ENCODE measurements around the gene HNRNPAB.

The HNRNPAB gene

GRCh38 chr5:178222292-178222691, 18.0 kb downstream of the HNRNPAB start:
- H3K14ac ChIP-seq (ENCODE audit: low read length in 2 of 2) = no peak overlapping the region
- peaks cover 45% of the 10 kb centered on the region for H3K79me1 ChIP-seq (replicated peaks; ENCODE audit: low read length, poor library complexity, severe bottlenecking)
- no peak overlapping the region for H2BK12ac ChIP-seq (ENCODE audit: low read length in 2 of 2)
- no peaks in the 10 kb centered on the region for H3K9me3 ChIP-seq (ENCODE audit: control insufficient read depth, low read length)
- peaks cover 11% of the 10 kb centered on the region for H3K4me1 ChIP-seq (ENCODE audit: control insufficient read depth, insufficient read depth, low read depth, low read length)
- peaks cover 46 to 70% of the 10 kb centered on the region in 2 experiments for H3K36me3 ChIP-seq (ENCODE audit: control insufficient read depth in 1 of 2, insufficient read depth in 2 of 2, low read depth in 1 of 2, low read length in 2 of 2)
- 99% methylated on average over 15 of the region's 15 CpGs for WGBS
- H4K8ac ChIP-seq (ENCODE audit: low read length) = no peak overlapping the region
- no peaks in the 10 kb centered on the region for H3K27me3 ChIP-seq (ENCODE audit: control insufficient read depth in 1 of 2, insufficient read depth in 1 of 2, low read length in 2 of 2)
- H2BK5ac ChIP-seq (ENCODE audit: low read depth, low read length, poor library complexity, severe bottlenecking) = no peak overlapping the region
- DNase-seq = no peak
- no peak overlapping the region for H2BK15ac ChIP-seq (ENCODE audit: low read depth, poor library complexity, severe bottlenecking)
- no peak overlapping the region for H3K4me2 ChIP-seq (ENCODE audit: low read length, poor library complexity, severe bottlenecking)
- no peak overlapping the region for H2AFZ ChIP-seq (ENCODE audit: low read depth, low read length)
- no peak overlapping the region for H3K4me3 ChIP-seq (ENCODE audit: insufficient read depth in 1 of 2, low read depth in 1 of 2, low read length in 2 of 2)
- H2BK120ac ChIP-seq (ENCODE audit: low read depth, low read length) = no peak overlapping the region
- no peak overlapping the region for H3K18ac ChIP-seq (ENCODE audit: low read depth in 1 of 2, low read length in 2 of 2)
- H3K9ac ChIP-seq (ENCODE audit: low read length) = no peak overlapping the region
- H2AK5ac ChIP-seq (ENCODE audit: low read length, severe bottlenecking) = no peak overlapping the region
- no peak overlapping the region for H3K4ac ChIP-seq (ENCODE audit: low read depth in 1 of 2, low read length in 2 of 2)
- no peak overlapping the region for H4K91ac ChIP-seq (ENCODE audit: low read length)
- H3K27ac ChIP-seq (ENCODE audit: low read length, poor library complexity, severe bottlenecking) = no peak overlapping the region
- no peak overlapping the region for H3K23ac ChIP-seq (ENCODE audit: low read length in 2 of 2)

GRCh38 chr5:178223196-178223773, 19.0 kb downstream of the HNRNPAB start:
- 97% methylated on average over 5 of the region's 5 CpGs for WGBS
- no peak overlapping the region for H3K27ac ChIP-seq (ENCODE audit: low read length, poor library complexity, severe bottlenecking)
- H3K14ac ChIP-seq (ENCODE audit: low read length in 2 of 2) = no peak overlapping the region
- H2AFZ ChIP-seq (ENCODE audit: low read depth, low read length) = no peak overlapping the region
- H3K4me1 ChIP-seq (ENCODE audit: control insufficient read depth, insufficient read depth, low read depth, low read length) = peaks cover 11% of the 10 kb centered on the region
- no peak overlapping the region for H2BK5ac ChIP-seq (ENCODE audit: low read depth, low read length, poor library complexity, severe bottlenecking)
- H2BK15ac ChIP-seq (ENCODE audit: low read depth, poor library complexity, severe bottlenecking) = no peak overlapping the region
- peaks cover 55 to 77% of the 10 kb centered on the region in 2 experiments for H3K36me3 ChIP-seq (ENCODE audit: control insufficient read depth in 1 of 2, insufficient read depth in 2 of 2, low read depth in 1 of 2, low read length in 2 of 2)
- H4K91ac ChIP-seq (ENCODE audit: low read length) = no peak overlapping the region
- no peak overlapping the region for H2BK120ac ChIP-seq (ENCODE audit: low read depth, low read length)
- no peaks in the 10 kb centered on the region for H3K27me3 ChIP-seq (ENCODE audit: control insufficient read depth in 1 of 2, insufficient read depth in 1 of 2, low read length in 2 of 2)
- no peak overlapping the region for H3K4me3 ChIP-seq (ENCODE audit: insufficient read depth in 1 of 2, low read depth in 1 of 2, low read length in 2 of 2)
- H3K9me3 ChIP-seq (ENCODE audit: control insufficient read depth, low read length) = peaks cover 4% of the 10 kb centered on the region
- no peak overlapping the region for H3K4me2 ChIP-seq (ENCODE audit: low read length, poor library complexity, severe bottlenecking)
- no peak overlapping the region for H3K18ac ChIP-seq (ENCODE audit: low read depth in 1 of 2, low read length in 2 of 2)
- H3K9ac ChIP-seq (ENCODE audit: low read length) = no peak overlapping the region
- no peak overlapping the region for H2AK5ac ChIP-seq (ENCODE audit: low read length, severe bottlenecking)
- peaks cover 55% of the 10 kb centered on the region for H3K79me1 ChIP-seq (replicated peaks; ENCODE audit: low read length, poor library complexity, severe bottlenecking)
- H4K8ac ChIP-seq (ENCODE audit: low read length) = no peak overlapping the region
- H2BK12ac ChIP-seq (ENCODE audit: low read length in 2 of 2) = no peak overlapping the region
- no peak overlapping the region for H3K23ac ChIP-seq (ENCODE audit: low read length in 2 of 2)
- DNase-seq = no peak
- H3K4ac ChIP-seq (ENCODE audit: low read depth in 1 of 2, low read length in 2 of 2) = no peak overlapping the region

- no peak overlapping the region for H3K18ac ChIP-seq (ENCODE audit: low read depth in 1 of 2, low read length in 2 of 2)
- no peak overlapping the region for H2BK12ac ChIP-seq (ENCODE audit: low read length in 2 of 2)
- no peak overlapping the region for H2AK5ac ChIP-seq (ENCODE audit: low read length, severe bottlenecking)
- H3K79me1 ChIP-seq (replicated peaks; ENCODE audit: low read length, poor library complexity, severe bottlenecking) = peaks cover 60% of the 10 kb centered on the region
- no peak overlapping the region for H3K23ac ChIP-seq (ENCODE audit: low read length in 2 of 2)
- no peak overlapping the region for H3K4me3 ChIP-seq (ENCODE audit: insufficient read depth in 1 of 2, low read depth in 1 of 2, low read length in 2 of 2)
- H4K91ac ChIP-seq (ENCODE audit: low read length) = no peak overlapping the region
- H2AFZ ChIP-seq (ENCODE audit: low read depth, low read length) = no peak overlapping the region
- H4K8ac ChIP-seq (ENCODE audit: low read length) = no peak overlapping the region
- no peak overlapping the region for H3K4me2 ChIP-seq (ENCODE audit: low read length, poor library complexity, severe bottlenecking)
- no peak overlapping the region for H2BK5ac ChIP-seq (ENCODE audit: low read depth, low read length, poor library complexity, severe bottlenecking)
- no peak overlapping the region for H2BK15ac ChIP-seq (ENCODE audit: low read depth, poor library complexity, severe bottlenecking)
- H3K27ac ChIP-seq (ENCODE audit: low read length, poor library complexity, severe bottlenecking) = no peak overlapping the region
- H3K4me1 ChIP-seq (ENCODE audit: control insufficient read depth, insufficient read depth, low read depth, low read length) = peaks cover 11% of the 10 kb centered on the region
- no peak overlapping the region for H3K4ac ChIP-seq (ENCODE audit: low read depth in 1 of 2, low read length in 2 of 2)
- H3K36me3 ChIP-seq (ENCODE audit: control insufficient read depth in 1 of 2, insufficient read depth in 2 of 2, low read depth in 1 of 2, low read length in 2 of 2) = peaks cover 61 to 77% of the 10 kb centered on the region in 2 experiments
- no peaks in the 10 kb centered on the region for H3K27me3 ChIP-seq (ENCODE audit: control insufficient read depth in 1 of 2, insufficient read depth in 1 of 2, low read length in 2 of 2)
- 90% methylated on average over 13 of the region's 13 CpGs for WGBS
- no peak for DNase-seq
- H3K14ac ChIP-seq (ENCODE audit: low read length in 2 of 2) = no peak overlapping the region
- H2BK120ac ChIP-seq (ENCODE audit: low read depth, low read length) = no peak overlapping the region
- no peak overlapping the region for H3K9ac ChIP-seq (ENCODE audit: low read length)
- peaks cover 4% of the 10 kb centered on the region for H3K9me3 ChIP-seq (ENCODE audit: control insufficient read depth, low read length)
Observed at GRCh38 chr5:178223828-178224335, 19.5 kb downstream of the HNRNPAB start.

- no peak overlapping the region for H2BK12ac ChIP-seq (ENCODE audit: low read length in 2 of 2)
- H3K4ac ChIP-seq (ENCODE audit: low read depth in 1 of 2, low read length in 2 of 2) = no peak overlapping the region
- no peak overlapping the region for H4K91ac ChIP-seq (ENCODE audit: low read length)
- no peak overlapping the region for H3K9ac ChIP-seq (ENCODE audit: low read length)
- no peak overlapping the region for H3K14ac ChIP-seq (ENCODE audit: low read length in 2 of 2)
- no peak for DNase-seq
- H2BK5ac ChIP-seq (ENCODE audit: low read depth, low read length, poor library complexity, severe bottlenecking) = no peak overlapping the region
- no peak overlapping the region for H3K4me2 ChIP-seq (ENCODE audit: low read length, poor library complexity, severe bottlenecking)
- no peak overlapping the region for H4K8ac ChIP-seq (ENCODE audit: low read length)
- H3K27me3 ChIP-seq (ENCODE audit: control insufficient read depth in 1 of 2, insufficient read depth in 1 of 2, low read length in 2 of 2) = no peaks in the 10 kb centered on the region
- H2BK120ac ChIP-seq (ENCODE audit: low read depth, low read length) = no peak overlapping the region
- WGBS = 99% methylated on average over 14 of the region's 17 CpGs
- no peak overlapping the region for H2AFZ ChIP-seq (ENCODE audit: low read depth, low read length)
- no peak overlapping the region for H3K27ac ChIP-seq (ENCODE audit: low read length, poor library complexity, severe bottlenecking)
- peaks cover 65 to 80% of the 10 kb centered on the region in 2 experiments for H3K36me3 ChIP-seq (ENCODE audit: control insufficient read depth in 1 of 2, insufficient read depth in 2 of 2, low read depth in 1 of 2, low read length in 2 of 2)
- H2AK5ac ChIP-seq (ENCODE audit: low read length, severe bottlenecking) = no peak overlapping the region
- H3K79me1 ChIP-seq (replicated peaks; ENCODE audit: low read length, poor library complexity, severe bottlenecking) = peaks cover 62% of the 10 kb centered on the region
- H3K23ac ChIP-seq (ENCODE audit: low read length in 2 of 2) = no peak overlapping the region
- no peak overlapping the region for H3K18ac ChIP-seq (ENCODE audit: low read depth in 1 of 2, low read length in 2 of 2)
- no peak overlapping the region for H2BK15ac ChIP-seq (ENCODE audit: low read depth, poor library complexity, severe bottlenecking)
- peaks cover 4% of the 10 kb centered on the region for H3K9me3 ChIP-seq (ENCODE audit: control insufficient read depth, low read length)
- H3K4me3 ChIP-seq (ENCODE audit: insufficient read depth in 1 of 2, low read depth in 1 of 2, low read length in 2 of 2) = no peak overlapping the region
- H3K4me1 ChIP-seq (ENCODE audit: control insufficient read depth, insufficient read depth, low read depth, low read length) = peaks cover 11% of the 10 kb centered on the region
Observed at GRCh38 chr5:178224403-178224802, 20.1 kb downstream of the HNRNPAB start.

All from mesenchymal stem cell (in vitro differentiated cells and primary cell).